PC-9 (cell line): ENCODE measurements around the gene CACNA1H. TPM values are rescaled to one million over a fixed set of nuclear protein-coding genes. Genes with fewer than 3 reads are reported as not detected.

ENCODE experiments used
- BruUV-seq: library from RNA; stranded (reverse); fragments of 400-500 nt; replicated peaks from 2 replicates; lab custom pipeline; 2021; lab: Mats Ljungman, UMichigan
- CTCF ChIA-PET: fragments of 300-600 bp; sonication (Branson Sonifier 250); formaldehyde crosslinking; loops from one replicate; lab custom pipeline; 2022; ENCODE audit warnings: antibody characterized with exemption; lab: Charles Lee
- POLR2A ChIA-PET: fragments of 300-600 bp; sonication (Branson Sonifier 250); formaldehyde crosslinking; loops from one replicate; lab custom pipeline; 2022; ENCODE audit warnings: antibody characterized with exemption; ENCODE audit not compliant: unreplicated experiment; lab: Charles Lee
- DNase-seq, 2 experiments: peaks; one replicate each; pipeline versions ENCODE4 v3.0.0 to v3.0.0-alpha.2; 2015 to 2022; ENCODE audit warnings: mixed read lengths in 1 of 2
- H2AFZ ChIP-seq: fragments of 200-600 bp; sonication (generic); 2 replicates; pipeline ENCODE4 v1.8.1; 2017; ENCODE audit warnings: antibody characterized with exemption
- H3F3A ChIP-seq: fragments of 200-600 bp; sonication (generic); 2 replicates; pipeline ENCODE4 v1.8.1; 2017; ENCODE audit warnings: antibody characterized with exemption, mild to moderate bottlenecking, low read depth; ENCODE audit not compliant: insufficient read depth
- H3K27ac ChIP-seq: fragments of 200-600 bp; sonication (generic); 2 replicates; pipeline ENCODE4 v1.6.1; 2016; ENCODE audit warnings: mixed run types
- H3K27me3 ChIP-seq: fragments of 200-600 bp; sonication (generic); 2 replicates; pipeline ENCODE4 v1.6.1; 2016; ENCODE audit warnings: low read depth, mixed run types; ENCODE audit not compliant: insufficient read depth
- H3K36me3 ChIP-seq: fragments of 200-600 bp; sonication (generic); 2 replicates; pipeline ENCODE4 v1.6.1; 2016; ENCODE audit warnings: low read depth, mixed run types
- H3K4me1 ChIP-seq: fragments of 200-600 bp; sonication (generic); replicated peaks from 2 replicates; pipeline ENCODE4 v1.6.1; 2016; ENCODE audit warnings: mixed run types; ENCODE audit not compliant: insufficient read depth
- H3K4me2 ChIP-seq: fragments of 200-600 bp; sonication (generic); 2 replicates; pipeline ENCODE4 v1.6.1; 2017; ENCODE audit warnings: mixed run types
- H3K4me3 ChIP-seq: fragments of 200-600 bp; sonication (generic); 2 replicates; pipeline ENCODE4 v1.6.1; 2016; ENCODE audit warnings: mixed run types
- H3K79me2 ChIP-seq: fragments of 200-600 bp; sonication (generic); 2 replicates; pipeline ENCODE4 v1.6.1; 2017; ENCODE audit warnings: low read depth, mixed run types
- H3K9me2 ChIP-seq: fragments of 200-600 bp; sonication (generic); 2 replicates; pipeline ENCODE4 v1.8.1; 2017; ENCODE audit warnings: mild to moderate bottlenecking; ENCODE audit not compliant: insufficient read depth
- H3K9me3 ChIP-seq: fragments of 200-600 bp; sonication (generic); 2 replicates; pipeline ENCODE4 v1.8.1; 2016; ENCODE audit warnings: low read depth; ENCODE audit not compliant: insufficient read depth
- H4K20me1 ChIP-seq: fragments of 200-600 bp; sonication (generic); 2 replicates; pipeline ENCODE4 v1.8.1; 2017; ENCODE audit not compliant: insufficient read depth
- EZH2 ChIP-seq: fragments of 200-600 bp; sonication (generic); IDR thresholded peaks from 2 replicates; pipeline ENCODE4 v1.8.0; 2017; ENCODE audit warnings: antibody characterized with exemption, low read depth
- intact Hi-C: fragments of 100-400 bp; cut with micrococcal nuclease; formaldehyde crosslinking; loops from one replicate; pipeline ENCODE4 v1.10.0; 2022; ENCODE audit not compliant: unreplicated experiment
- total RNA-seq: library from RNA; stranded (reverse); gene quantifications from 2 replicates; pipeline ENCODE4 v1.2.3, GENCODE V29; 2021
- TF ChIP-seq, protein P1 (sequence below): fragments of 200-600 bp; sonication (generic); conservative IDR thresholded peaks from 2 replicates; pipeline ENCODE4 v1.6.1; 2017; ENCODE audit warnings: mixed run types, antibody characterized with exemption, mild to moderate bottlenecking, moderate library complexity

CACNA1H gene
- total RNA-seq, 1 experiment from 2014 or later: not detected

GRCh38 chr16:1211451-1212268, 58.8 kb downstream of the CACNA1H start:
- DNase-seq: no peak
- Histone ChIP-seq H3K4me1 (no peaks in the 10 kb centered on the region), H3K4me3 (no peak overlapping the region), H3K36me3 (no peaks in the 10 kb centered on the region), H3K79me2 (no peaks in the 10 kb centered on the region), H4K20me1 (no peaks in the 10 kb centered on the region), H3K9me3 (no peaks in the 10 kb centered on the region), H3F3A (no peaks in the 10 kb centered on the region), H3K27ac (no peak overlapping the region), H3K4me2 (no peak overlapping the region), H3K9me2 (no peaks in the 10 kb centered on the region), H3K27me3 (peaks cover 84% of the 10 kb centered on the region), H2AFZ (no peak overlapping the region)
- TF ChIP-seq, protein P1, sequence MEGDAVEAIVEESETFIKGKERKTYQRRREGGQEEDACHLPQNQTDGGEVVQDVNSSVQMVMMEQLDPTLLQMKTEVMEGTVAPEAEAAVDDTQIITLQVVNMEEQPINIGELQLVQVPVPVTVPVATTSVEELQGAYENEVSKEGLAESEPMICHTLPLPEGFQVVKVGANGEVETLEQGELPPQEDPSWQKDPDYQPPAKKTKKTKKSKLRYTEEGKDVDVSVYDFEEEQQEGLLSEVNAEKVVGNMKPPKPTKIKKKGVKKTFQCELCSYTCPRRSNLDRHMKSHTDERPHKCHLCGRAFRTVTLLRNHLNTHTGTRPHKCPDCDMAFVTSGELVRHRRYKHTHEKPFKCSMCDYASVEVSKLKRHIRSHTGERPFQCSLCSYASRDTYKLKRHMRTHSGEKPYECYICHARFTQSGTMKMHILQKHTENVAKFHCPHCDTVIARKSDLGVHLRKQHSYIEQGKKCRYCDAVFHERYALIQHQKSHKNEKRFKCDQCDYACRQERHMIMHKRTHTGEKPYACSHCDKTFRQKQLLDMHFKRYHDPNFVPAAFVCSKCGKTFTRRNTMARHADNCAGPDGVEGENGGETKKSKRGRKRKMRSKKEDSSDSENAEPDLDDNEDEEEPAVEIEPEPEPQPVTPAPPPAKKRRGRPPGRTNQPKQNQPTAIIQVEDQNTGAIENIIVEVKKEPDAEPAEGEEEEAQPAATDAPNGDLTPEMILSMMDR: no peak
- TF ChIP-seq EZH2: no peak
- intact Hi-C loops: no loop called here
- ChIA-PET CTCF (no interaction called here), POLR2A (no interaction called here)
- no TSS peak for BruUV-seq

DNA sequence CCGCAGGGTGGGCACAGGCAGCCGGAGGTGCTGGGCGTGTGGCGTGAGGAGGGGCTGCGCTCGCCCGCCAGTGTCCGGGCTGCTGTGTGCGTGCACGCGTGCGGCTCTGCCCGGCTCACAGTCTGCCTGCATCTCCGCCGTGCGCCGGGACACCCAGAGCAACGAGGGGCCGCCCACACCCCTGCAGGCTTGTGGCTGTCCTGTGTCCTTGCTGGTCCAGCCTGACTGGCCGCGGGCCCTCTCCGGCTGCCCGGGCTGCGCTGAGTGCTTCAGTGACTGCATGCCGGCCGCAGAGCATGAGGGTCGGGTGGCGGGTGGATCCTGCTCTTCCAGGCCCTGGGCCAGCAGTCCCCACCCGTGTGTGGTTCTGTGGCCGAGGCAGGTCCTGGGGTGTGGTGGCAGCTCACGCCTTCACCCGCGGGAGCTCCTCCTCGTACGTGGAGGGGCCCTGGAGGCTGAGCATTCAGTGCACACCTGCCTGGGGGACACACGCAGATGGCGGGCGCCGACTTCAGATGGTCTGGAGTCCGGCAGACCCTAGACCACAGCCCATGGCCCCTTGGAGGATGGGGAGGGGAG, 59.8 kb downstream of the CACNA1H start:
- Histone ChIP-seq H3K4me2 (no peak overlapping the region), H3K27me3 (peaks cover 86% of the 10 kb centered on the region), H2AFZ (no peak overlapping the region), H3K9me3 (no peaks in the 10 kb centered on the region), H3K27ac (no peak overlapping the region), H3K79me2 (no peaks in the 10 kb centered on the region), H4K20me1 (no peaks in the 10 kb centered on the region), H3K4me1 (no peaks in the 10 kb centered on the region), H3K4me3 (no peak overlapping the region), H3F3A (no peaks in the 10 kb centered on the region), H3K9me2 (no peaks in the 10 kb centered on the region), H3K36me3 (no peaks in the 10 kb centered on the region)
- ChIA-PET CTCF (no interaction called here), POLR2A (no interaction called here)
- no peak for DNase-seq
- intact Hi-C loops: no loop called here
- BruUV-seq: no TSS peak
- TF ChIP-seq EZH2: no peak
- TF ChIP-seq, protein P1: no peak

DNA sequence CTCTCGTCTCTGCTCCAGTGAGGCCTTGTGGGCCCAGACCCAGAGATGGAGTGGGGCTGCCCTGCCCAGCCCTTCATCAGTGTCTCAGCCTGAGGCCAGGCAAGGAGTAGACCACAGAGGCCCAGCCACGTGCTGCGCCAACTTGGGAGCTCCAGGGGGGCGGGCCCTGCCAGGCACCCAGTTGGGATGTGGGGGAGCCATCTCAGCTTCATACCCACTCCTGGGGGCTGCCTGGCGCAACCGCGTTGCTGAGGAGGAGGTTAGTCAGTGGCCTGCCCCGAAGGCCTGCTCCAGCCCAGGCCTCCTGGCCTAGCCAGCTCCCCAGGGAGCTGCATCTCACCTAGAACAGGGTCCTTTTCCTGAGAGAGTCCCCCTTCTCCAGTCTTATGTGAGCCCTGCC, 60.3 kb downstream of the CACNA1H start:
- H3K9me2 ChIP-seq: no peaks in the 10 kb centered on the region
- no TSS peak for BruUV-seq
- intact Hi-C loops: no loop called here
- no peak for DNase-seq
- no peaks in the 10 kb centered on the region for H3K4me1 ChIP-seq
- TF ChIP-seq, protein P1: no peak
- TF ChIP-seq EZH2: no peak
- H3K9me3 ChIP-seq: no peaks in the 10 kb centered on the region
- H3K4me3 ChIP-seq: no peak overlapping the region
- peaks cover 86% of the 10 kb centered on the region for H3K27me3 ChIP-seq
- no peaks in the 10 kb centered on the region for H4K20me1 ChIP-seq
- no peaks in the 10 kb centered on the region for H3F3A ChIP-seq
- ChIA-PET CTCF (no interaction called here), POLR2A (no interaction called here)
- H3K27ac ChIP-seq: no peak overlapping the region
- no peak overlapping the region for H2AFZ ChIP-seq
- H3K36me3 ChIP-seq: no peaks in the 10 kb centered on the region
- H3K79me2 ChIP-seq: no peaks in the 10 kb centered on the region
- no peak overlapping the region for H3K4me2 ChIP-seq
